Naive B cell (primary cell): Measurements from ENCODE around the gene SLC26A11. TPM values are rescaled to one million over a fixed set of nuclear protein-coding genes. Genes with fewer than 3 reads are reported as not detected.
"Not testable (repeated sequence)": the region's sequence is repeated elsewhere in the genome, so short reads cannot be mapped to it uniquely, and the experiment has no call there.

Experiments
- ATAC-seq, 2 donors: fragments of 150-1000 bp; cut with Tn5 transposase; 2 replicates each; pipeline ENCODE4 v1.10.0; 2021; ENCODE audit warnings: low read depth in 2 of 2, mild to moderate bottlenecking in 2 of 2, moderate library complexity in 2 of 2
- DNase-seq: peaks from one replicate; pipeline ENCODE4 v3.0.0; 2022
- H3K27ac Mint-ChIP-seq, 6 donors: one replicate each; pipeline ENCODE4 v1.8.0; 2020 to 2022; ENCODE audit warnings: mild to moderate bottlenecking in 6 of 6, mixed read lengths in 6 of 6, moderate library complexity in 5 of 6, inconsistent platforms in 2 of 6
- H3K27me3 Mint-ChIP-seq, 3 donors: one replicate each; pipeline ENCODE4 v1.8.0; 2021 to 2022; ENCODE audit warnings: mixed read lengths in 3 of 3, mild to moderate bottlenecking in 1 of 3
- H3K36me3 Mint-ChIP-seq, 2 donors: one replicate each; pipeline ENCODE4 v1.8.0; 2020 to 2022; ENCODE audit warnings: mixed read lengths in 2 of 2, inconsistent platforms in 1 of 2, mild to moderate bottlenecking in 1 of 2
- H3K4me1 Mint-ChIP-seq, 3 donors: one replicate each; pipeline ENCODE4 v1.8.0; 2020 to 2022; ENCODE audit warnings: mixed read lengths in 3 of 3, inconsistent platforms in 1 of 3, mild to moderate bottlenecking in 1 of 3, moderate library complexity in 1 of 3
- H3K4me3 Mint-ChIP-seq, 8 donors: one replicate each; pipeline ENCODE4 v1.8.0; 2020 to 2022; ENCODE audit warnings: mild to moderate bottlenecking in 8 of 8, mixed read lengths in 8 of 8, moderate library complexity in 8 of 8, inconsistent platforms in 2 of 8
- H3K9me3 Mint-ChIP-seq, 7 donors: one replicate each; pipeline ENCODE4 v1.8.0; 2020 to 2022; ENCODE audit warnings: mixed read lengths in 7 of 7, mild to moderate bottlenecking in 5 of 7, inconsistent platforms in 2 of 7, moderate library complexity in 1 of 7
- polyA plus RNA-seq, 6 donors: library from polyadenylated mRNA; unstranded; fragments of 300-500 nt; fragmentation: Illumina TruSeq; gene quantifications; one replicate each; pipeline ENCODE4 v1.2.3, GENCODE V29; 2021; ENCODE audit warnings: low read depth in 6 of 6

The SLC26A11 gene
- polyA plus RNA-seq, 6 donors from 2014 or later: 1.6 to 9.5 (median 7.4) TPM

GRCh38 chr17:80187090-80187489 lies 33.1 kb upstream of the SLC26A11 start:
- DNase-seq: no peak
- no peaks in the 10 kb centered on the region for H3K9me3 Mint-ChIP-seq
- no peaks in the 10 kb centered on the region for H3K36me3 Mint-ChIP-seq
- ATAC-seq: no peak
- peak overlapping the region in 1 of 6 donors; percentile 23 for H3K27ac Mint-ChIP-seq
- no peak overlapping the region for H3K4me3 Mint-ChIP-seq
- peaks cover 3 to 24% (median 21%) of the 10 kb centered on the region in 3 donors for H3K27me3 Mint-ChIP-seq
- H3K4me1 Mint-ChIP-seq: no peaks in the 10 kb centered on the region

DNA sequence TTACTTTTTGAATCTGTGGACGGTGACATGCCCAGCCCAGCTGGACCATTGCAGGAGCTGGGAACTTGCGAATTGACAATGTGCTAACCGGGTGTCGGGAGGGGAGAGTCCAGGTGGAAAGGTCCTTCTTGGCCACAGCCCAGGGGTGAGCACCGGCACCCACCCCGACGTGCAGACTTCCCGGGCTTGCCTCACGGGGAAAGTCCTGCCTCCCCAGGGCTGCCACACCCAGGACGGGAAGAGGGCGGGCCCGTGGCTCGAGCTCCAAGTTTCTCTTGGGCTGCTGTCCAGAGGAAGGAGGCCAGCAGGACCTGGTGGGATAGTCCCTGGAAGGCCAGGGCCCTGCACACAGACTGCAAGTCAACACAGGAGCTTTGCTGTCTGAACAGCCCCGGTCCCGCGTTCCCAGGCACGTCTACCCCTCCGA lies 32.7 kb upstream of the SLC26A11 start:
- Mint-ChIP-seq H3K36me3 (no peaks in the 10 kb centered on the region), H3K4me3 (no peak overlapping the region), H3K4me1 (no peaks in the 10 kb centered on the region), H3K27me3 (peaks cover 5 to 23% (median 22%) of the 10 kb centered on the region in 3 donors), H3K9me3 (no peaks in the 10 kb centered on the region), H3K27ac (peak overlapping the region in 1 of 6 donors; percentile 23)
- no peak for ATAC-seq
- DNase-seq: no peak

- Mint-ChIP-seq H3K27ac (no peak overlapping the region), H3K4me3 (no peak overlapping the region), H3K36me3 (peaks cover 0 to 9% of the 10 kb centered on the region in 2 donors), H3K9me3 (no peaks in the 10 kb centered on the region), H3K27me3 (peaks cover 9 to 33% (median 25%) of the 10 kb centered on the region in 3 donors), H3K4me1 (no peaks in the 10 kb centered on the region)
- no peak for DNase-seq
- no peak for ATAC-seq
These were observed 30.6 kb upstream of the SLC26A11 start for GRCh38 chr17:80189611-80190010.

DNA sequence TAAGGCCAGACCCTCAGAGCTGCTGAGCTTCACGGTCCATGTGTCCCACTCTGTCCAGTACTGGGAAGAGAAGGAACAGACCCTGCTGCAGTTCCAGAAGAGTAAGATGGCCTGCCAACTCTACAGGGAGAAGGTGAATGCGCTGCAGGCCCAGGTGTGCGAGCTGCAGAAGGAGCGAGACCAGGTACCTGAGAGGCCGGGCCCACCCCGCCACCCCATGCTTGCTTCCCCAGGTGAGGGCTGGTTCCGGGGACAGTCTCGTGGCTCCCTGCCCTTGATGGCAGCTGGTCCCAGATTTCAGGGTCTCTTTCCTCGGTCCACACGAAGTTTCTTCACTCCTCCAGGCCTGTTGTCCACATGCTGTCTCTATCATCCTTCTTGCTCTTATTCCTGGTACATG lies 29.5 kb upstream of the SLC26A11 start:
- H3K27ac Mint-ChIP-seq: no peak overlapping the region
- peaks cover 9 to 36% (median 25%) of the 10 kb centered on the region in 3 donors for H3K27me3 Mint-ChIP-seq
- H3K4me3 Mint-ChIP-seq: no peak overlapping the region
- H3K9me3 Mint-ChIP-seq: no peaks in the 10 kb centered on the region
- no peak for ATAC-seq
- H3K4me1 Mint-ChIP-seq: no peaks in the 10 kb centered on the region
- H3K36me3 Mint-ChIP-seq: peaks cover 0 to 9% of the 10 kb centered on the region in 2 donors
- no peak for DNase-seq

- ATAC-seq (no peak), DNase-seq (no peak)
- no peaks in the 10 kb centered on the region for H3K9me3 Mint-ChIP-seq
- no peak overlapping the region for H3K27ac Mint-ChIP-seq
- peaks cover 0 to 9% of the 10 kb centered on the region in 2 donors for H3K36me3 Mint-ChIP-seq
- no peak overlapping the region for H3K4me3 Mint-ChIP-seq
- no peaks in the 10 kb centered on the region for H3K4me1 Mint-ChIP-seq
- peaks cover 13 to 36% (median 29%) of the 10 kb centered on the region in 3 donors for H3K27me3 Mint-ChIP-seq
These were observed 29.0 kb upstream of the SLC26A11 start for GRCh38 chr17:80191192-80191591.

- no peaks in the 10 kb centered on the region for H3K9me3 Mint-ChIP-seq
- H3K27ac Mint-ChIP-seq: no peak overlapping the region
- DNase-seq (no peak), ATAC-seq (no peak)
- peaks cover 14 to 36% (median 30%) of the 10 kb centered on the region in 3 donors for H3K27me3 Mint-ChIP-seq
- H3K36me3 Mint-ChIP-seq: peaks cover 0 to 9% of the 10 kb centered on the region in 2 donors
- H3K4me1 Mint-ChIP-seq: no peaks in the 10 kb centered on the region
- H3K4me3 Mint-ChIP-seq: no peak overlapping the region
These were observed 28.2 kb upstream of the SLC26A11 start for GRCh38 chr17:80191865-80192661.

DNA sequence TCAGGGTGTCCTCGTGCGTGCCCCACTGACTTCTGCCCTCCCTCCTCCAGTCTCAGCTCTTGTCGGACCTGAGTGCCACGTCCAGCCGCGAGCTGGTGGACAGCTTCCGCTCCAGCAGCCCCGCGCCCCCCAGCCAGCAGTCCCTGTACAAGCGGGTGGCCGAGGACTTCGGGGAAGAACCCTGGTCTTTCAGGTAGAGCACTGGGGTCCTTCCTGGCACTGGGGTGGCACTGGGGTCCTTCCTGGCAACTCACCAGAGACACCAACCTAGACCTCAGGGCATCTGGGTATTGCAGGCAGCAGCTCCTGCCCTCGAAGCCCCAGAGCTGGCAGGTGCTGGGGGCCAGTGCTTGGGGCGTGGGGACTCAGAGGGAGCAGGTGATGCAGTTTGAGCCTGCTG lies 25.1 kb upstream of the SLC26A11 start:
- peaks cover 0 to 9% of the 10 kb centered on the region in 2 donors for H3K36me3 Mint-ChIP-seq
- no peak overlapping the region for H3K4me3 Mint-ChIP-seq
- H3K27me3 Mint-ChIP-seq: peaks cover 14 to 36% (median 29%) of the 10 kb centered on the region in 3 donors
- no peaks in the 10 kb centered on the region for H3K4me1 Mint-ChIP-seq
- H3K9me3 Mint-ChIP-seq: no peaks in the 10 kb centered on the region
- no peak for ATAC-seq
- no peak for DNase-seq
- no peak overlapping the region for H3K27ac Mint-ChIP-seq

DNA sequence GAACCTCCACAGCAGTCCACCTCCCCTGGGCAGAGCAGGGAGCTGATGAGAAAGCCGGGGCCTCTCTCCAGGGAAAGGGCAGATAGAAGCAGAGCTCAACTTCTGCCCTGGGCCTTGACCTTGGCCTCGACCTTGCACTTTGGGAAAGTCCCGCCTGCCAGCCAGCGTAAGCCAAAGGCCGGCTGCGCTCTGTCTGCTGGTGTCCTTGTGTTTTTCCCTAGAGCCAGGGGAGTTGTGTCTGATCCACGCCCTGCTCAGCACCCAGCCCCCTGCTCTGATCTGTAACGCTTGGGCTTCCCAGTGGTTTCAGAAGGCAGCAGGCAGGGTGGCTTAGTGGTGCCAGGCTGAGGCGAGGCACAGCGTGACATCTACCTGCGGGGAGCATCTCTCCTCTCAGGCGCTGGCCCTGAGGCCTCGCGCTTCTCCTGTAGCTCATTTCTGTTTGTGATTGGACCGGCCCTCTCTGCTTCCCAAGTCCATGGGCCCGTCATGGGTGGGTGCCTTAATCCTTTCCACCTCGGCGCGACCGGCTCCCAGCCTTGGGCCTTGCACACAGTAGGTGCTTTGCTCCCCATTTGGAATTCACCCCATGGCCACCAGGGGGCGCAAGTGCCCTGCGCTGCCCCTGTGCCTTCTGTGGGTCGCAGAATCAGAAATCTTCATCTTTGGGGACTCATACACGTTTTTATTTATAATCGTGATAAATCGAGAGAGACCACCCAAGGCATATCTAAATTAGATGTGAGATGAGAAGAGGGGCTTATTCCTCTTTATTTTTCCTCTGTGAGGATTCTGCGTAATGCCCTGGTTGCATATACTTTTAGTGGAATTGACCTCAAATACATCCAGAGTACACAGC lies 24.3 kb upstream of the SLC26A11 start:
- peak; percentile 53 for DNase-seq
- Mint-ChIP-seq H3K27ac (peak overlapping the region in 4 of 6 donors; percentile 59 to 92 (median 88)), H3K9me3 (no peaks in the 10 kb centered on the region), H3K4me3 (peak overlapping the region in 2 of 8 donors; percentile 56 to 75), H3K4me1 (no peaks in the 10 kb centered on the region), H3K27me3 (peaks cover 14 to 31% (median 25%) of the 10 kb centered on the region in 3 donors), H3K36me3 (peaks cover 0 to 9% of the 10 kb centered on the region in 2 donors)
- ATAC-seq: peak; percentile 52 to 61

- H3K9me3 Mint-ChIP-seq: no peaks in the 10 kb centered on the region
- H3K4me1 Mint-ChIP-seq: no peaks in the 10 kb centered on the region
- peaks cover 0 to 9% of the 10 kb centered on the region in 2 donors for H3K36me3 Mint-ChIP-seq
- ATAC-seq (no peak), DNase-seq (no peak)
- H3K27me3 Mint-ChIP-seq: peaks cover 14 to 27% (median 20%) of the 10 kb centered on the region in 3 donors
- H3K27ac Mint-ChIP-seq: no peak overlapping the region
- H3K4me3 Mint-ChIP-seq: no peak overlapping the region
These were observed 23.6 kb upstream of the SLC26A11 start for GRCh38 chr17:80196652-80197051.

- ATAC-seq: no peak
- no peak overlapping the region for H3K4me3 Mint-ChIP-seq
These were observed 22.0 kb upstream of the SLC26A11 start for GRCh38 chr17:80198144-80198661.

GRCh38 chr17:80199295-80199694 lies 20.9 kb upstream of the SLC26A11 start:
- ATAC-seq, H3K4me1 Mint-ChIP-seq, H3K9me3 Mint-ChIP-seq, H3K27ac Mint-ChIP-seq, H3K36me3 Mint-ChIP-seq, H3K4me3 Mint-ChIP-seq, DNase-seq: not testable (repeated sequence)
- peaks cover 5 to 14% (median 8%) of the 10 kb centered on the region in 3 donors for H3K27me3 Mint-ChIP-seq

More at GRCh38 chr17:80198144-80198661, 22.0 kb upstream of the SLC26A11 start:
- peaks cover 0 to 9% of the 10 kb centered on the region in 2 donors for H3K36me3 Mint-ChIP-seq
- DNase-seq: no peak
- no peaks in the 10 kb centered on the region for H3K9me3 Mint-ChIP-seq
- no peak overlapping the region for H3K27ac Mint-ChIP-seq
- peaks cover 9 to 21% (median 13%) of the 10 kb centered on the region in 3 donors for H3K27me3 Mint-ChIP-seq
- H3K4me1 Mint-ChIP-seq: peaks cover 0 to 4% (median 0%) of the 10 kb centered on the region in 3 donors

DNA sequence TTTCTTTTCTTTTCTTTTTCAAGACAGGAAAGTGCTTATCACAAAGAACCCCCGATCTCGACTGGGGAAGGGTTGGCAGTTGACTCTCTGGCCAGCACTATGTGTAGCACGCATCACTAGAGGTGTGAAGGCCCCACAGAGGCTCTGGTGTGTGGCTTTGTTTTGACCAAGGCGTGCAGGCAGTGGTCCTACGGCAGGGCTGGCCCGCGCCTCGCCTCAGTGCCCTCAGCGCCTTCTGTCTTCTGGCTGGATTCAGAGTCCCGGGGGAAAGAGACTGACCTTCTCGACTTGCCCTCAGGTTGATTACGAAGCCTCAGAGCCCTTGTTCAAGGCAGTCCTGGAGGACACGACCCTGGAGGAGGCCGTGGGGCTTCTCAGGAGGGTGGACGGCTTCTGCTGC lies 18.8 kb upstream of the SLC26A11 start:
- ATAC-seq (no peak), DNase-seq (no peak)
- no peaks in the 10 kb centered on the region for H3K36me3 Mint-ChIP-seq
- H3K27me3 Mint-ChIP-seq: peaks cover 0 to 5% (median 0%) of the 10 kb centered on the region in 3 donors
- H3K9me3 Mint-ChIP-seq: no peaks in the 10 kb centered on the region
- no peak overlapping the region for H3K4me3 Mint-ChIP-seq
- peaks cover 0 to 4% (median 0%) of the 10 kb centered on the region in 3 donors for H3K4me1 Mint-ChIP-seq
- H3K27ac Mint-ChIP-seq: peak overlapping the region in 1 of 6 donors; percentile 11

DNA sequence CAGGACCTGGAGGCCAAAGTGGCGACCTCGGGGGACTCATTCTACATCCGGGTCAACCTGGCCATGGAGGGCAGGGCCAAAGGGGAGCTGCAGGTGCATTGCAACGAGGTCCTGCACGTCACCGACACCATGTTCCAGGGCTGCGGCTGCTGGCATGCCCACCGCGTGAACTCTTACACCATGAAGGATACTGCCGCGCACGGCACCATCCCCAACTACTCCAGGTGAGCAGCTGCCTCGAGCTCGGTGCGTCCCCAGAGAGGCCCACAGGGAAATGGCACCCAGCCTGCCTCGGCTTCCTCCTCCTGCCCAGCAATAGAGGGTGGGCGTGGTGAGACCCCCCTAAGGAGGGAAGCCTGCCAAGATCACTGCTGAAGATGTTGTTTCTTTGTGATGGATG lies 18.0 kb upstream of the SLC26A11 start:
- Mint-ChIP-seq H3K36me3 (no peaks in the 10 kb centered on the region), H3K27me3 (peaks cover 0 to 5% (median 0%) of the 10 kb centered on the region in 3 donors), H3K27ac (peak overlapping the region in 1 of 6 donors; percentile 71), H3K4me1 (peaks cover 0 to 4% (median 0%) of the 10 kb centered on the region in 3 donors), H3K4me3 (no peak overlapping the region), H3K9me3 (no peaks in the 10 kb centered on the region)
- ATAC-seq (no peak), DNase-seq (no peak)
